DND-41 (cell line): ENCODE measurements around the gene PDCD10.

Source experiments
- ATAC-seq: fragments of 200-7000 bp; cut with Tn5 transposase; 3 replicates; pipeline ENCODE4 v1.9.1; 2021; ENCODE audit warnings: low read depth; ENCODE audit not compliant: insufficient read depth
- DNase-seq: peaks from one replicate; pipeline ENCODE4 v3.0.0-alpha.2; 2020
- H2AFZ ChIP-seq: 2 replicates; pipeline ENCODE4 v1.6.0; 2012; ENCODE audit warnings: low read depth, low read length
- H3K27ac ChIP-seq: 2 replicates; pipeline ENCODE4 v1.5.1; 2012; ENCODE audit warnings: low read length, inconsistent platforms
- H3K27me3 ChIP-seq: fragments of 200-600 bp; sonication (generic); 2 replicates; pipeline ENCODE4 v1.6.0; 2012; ENCODE audit warnings: low read length, mild to moderate bottlenecking, inconsistent platforms; ENCODE audit not compliant: insufficient read depth, poor library complexity
- H3K36me3 ChIP-seq: 2 replicates; pipeline ENCODE4 v1.5.1; 2012; ENCODE audit warnings: low read length, inconsistent platforms; ENCODE audit not compliant: insufficient read depth
- H3K4me1 ChIP-seq: 2 replicates; pipeline ENCODE4 v1.5.1; 2012; ENCODE audit warnings: mild to moderate bottlenecking, low read length; ENCODE audit not compliant: insufficient read depth
- H3K4me2 ChIP-seq: 2 replicates; pipeline ENCODE4 v1.6.0; 2012; ENCODE audit warnings: mild to moderate bottlenecking, moderate library complexity, low read length, inconsistent platforms; ENCODE audit not compliant: insufficient read depth
- H3K4me3 ChIP-seq, 2 experiments: fragments of 200-600 bp in 1 of 2; shearing (Covaris generic) in 1 of 2; 2 replicates each; pipeline ENCODE4 v1.5.1; 2012 to 2016; ENCODE audit warnings: inconsistent platforms in 2 of 2, low read length in 2 of 2, mild to moderate bottlenecking in 2 of 2, low read depth in 1 of 2, moderate library complexity in 1 of 2
- H3K79me2 ChIP-seq: 2 replicates; pipeline ENCODE4 v1.6.0; 2012; ENCODE audit warnings: low read length, inconsistent platforms; ENCODE audit not compliant: insufficient read depth
- H3K9ac ChIP-seq: 2 replicates; pipeline ENCODE4 v1.6.0; 2012; ENCODE audit warnings: low read depth, mild to moderate bottlenecking, inconsistent platforms, low read length, moderate library complexity
- H3K9me3 ChIP-seq: 2 replicates; pipeline ENCODE4 v1.5.1; 2012; ENCODE audit warnings: low read length, moderate library complexity, mild to moderate bottlenecking, inconsistent platforms; ENCODE audit not compliant: insufficient read depth, severe bottlenecking
- H4K20me1 ChIP-seq: 2 replicates; pipeline ENCODE4 v1.6.0; 2012; ENCODE audit warnings: low read length; ENCODE audit not compliant: insufficient read depth
- CTCF ChIP-seq: IDR thresholded peaks from 2 replicates; pipeline ENCODE4 v1.5.1; 2012; ENCODE audit warnings: borderline replicate concordance, low read length, moderate library complexity, mild to moderate bottlenecking; ENCODE audit not compliant: poor library complexity, severe bottlenecking; ENCODE audit errors: extremely low read depth
- EZH2 ChIP-seq: IDR thresholded peaks from 3 replicates; pipeline ENCODE4 v1.6.1; 2012; ENCODE audit warnings: borderline replicate concordance, low read depth, mild to moderate bottlenecking, moderate library complexity, low read length, inconsistent platforms; ENCODE audit not compliant: severe bottlenecking

PDCD10 gene

GRCh38 chr3:167666563-167666962 is 68.1 kb downstream of the PDCD10 start:
- H3K4me3 ChIP-seq = no peak overlapping the region
- H3K9ac ChIP-seq = no peak overlapping the region
- H3K4me1 ChIP-seq = no peaks in the 10 kb centered on the region
- ATAC-seq (no peak), DNase-seq (no peak)
- H3K27me3 ChIP-seq = no peaks in the 10 kb centered on the region
- no peak overlapping the region for H2AFZ ChIP-seq
- no peak for TF ChIP-seq EZH2
- TF ChIP-seq CTCF = no peak
- H3K36me3 ChIP-seq = no peaks in the 10 kb centered on the region
- no peak overlapping the region for H3K27ac ChIP-seq
- no peaks in the 10 kb centered on the region for H3K79me2 ChIP-seq
- no peak overlapping the region for H3K4me2 ChIP-seq
- no peaks in the 10 kb centered on the region for H3K9me3 ChIP-seq
- no peaks in the 10 kb centered on the region for H4K20me1 ChIP-seq

GRCh38 chr3:167662919-167663400 is 71.7 kb downstream of the PDCD10 start:
- DNase-seq = no peak
- H3K9me3 ChIP-seq = no peaks in the 10 kb centered on the region
- H4K20me1 ChIP-seq = no peaks in the 10 kb centered on the region
- H3K36me3 ChIP-seq = no peaks in the 10 kb centered on the region
- H3K27ac ChIP-seq = no peak overlapping the region
- ATAC-seq = no peak
- H3K27me3 ChIP-seq = no peaks in the 10 kb centered on the region
- no peak overlapping the region for H3K9ac ChIP-seq
- no peaks in the 10 kb centered on the region for H3K4me1 ChIP-seq
- no peak overlapping the region for H2AFZ ChIP-seq
- no peak overlapping the region for H3K4me3 ChIP-seq
- H3K4me2 ChIP-seq = no peak overlapping the region
- H3K79me2 ChIP-seq = no peaks in the 10 kb centered on the region
- TF ChIP-seq EZH2 (no peak), CTCF (no peak)

GRCh38 chr3:167657684-167658225 is 76.9 kb downstream of the PDCD10 start:
- TF ChIP-seq EZH2 (no peak), CTCF (no peak)
- Histone ChIP-seq H3K4me3 (no peak overlapping the region), H3K79me2 (no peaks in the 10 kb centered on the region), H3K9me3 (no peaks in the 10 kb centered on the region), H4K20me1 (no peaks in the 10 kb centered on the region), H3K4me2 (no peak overlapping the region), H3K4me1 (no peaks in the 10 kb centered on the region), H2AFZ (no peak overlapping the region), H3K27me3 (no peaks in the 10 kb centered on the region), H3K36me3 (no peaks in the 10 kb centered on the region), H3K9ac (no peak overlapping the region), H3K27ac (no peak overlapping the region)
- DNase-seq = no peak
- ATAC-seq = no peak
